GM19397 (cell line): ENCODE measurements around the gene OR8A1.
"Not testable (repeated sequence)": the region's sequence is repeated elsewhere in the genome, so short reads cannot be mapped to it uniquely, and the experiment has no call there.

Source experiments
- ATAC-seq: cut with Tn5 transposase; IDR thresholded peaks from one replicate; pipeline ENCODE4 v1.9.1; 2021; ENCODE audit warnings: mild to moderate bottlenecking, moderate library complexity; ENCODE audit not compliant: unreplicated experiment

OR8A1 gene

GRCh38 chr11:124592627-124593026 lies 22.8 kb downstream of the OR8A1 start:
- no peak for ATAC-seq

DNA sequence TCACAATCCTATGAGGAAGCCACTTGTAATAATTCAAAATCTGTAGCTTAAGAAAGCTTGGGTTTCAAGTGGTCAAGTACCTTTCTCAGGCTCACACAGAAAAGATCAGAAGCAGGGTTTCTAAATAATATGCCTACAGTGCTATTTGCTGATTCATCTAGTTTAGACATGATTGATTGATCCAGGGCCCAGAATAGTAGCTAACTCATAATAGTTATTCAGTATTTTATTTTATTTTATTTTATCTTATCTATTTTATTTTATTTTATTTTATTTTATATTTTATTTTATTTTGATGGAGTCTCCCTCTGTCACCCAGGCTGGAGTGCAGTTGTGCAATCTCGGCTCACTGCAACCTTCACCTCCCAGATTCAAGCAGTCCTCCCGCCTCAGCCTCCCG lies 25.5 kb downstream of the OR8A1 start:
- no peak for ATAC-seq

GRCh38 chr11:124597626-124598025 lies 27.8 kb downstream of the OR8A1 start:
- ATAC-seq: no peak

GRCh38 chr11:124600621-124601320 lies 31.0 kb downstream of the OR8A1 start:
- no peak for ATAC-seq

GRCh38 chr11:124602193-124602592 lies 32.4 kb downstream of the OR8A1 start:
- no peak for ATAC-seq

- ATAC-seq: not testable (repeated sequence)
These were observed 32.9 kb downstream of the OR8A1 start for GRCh38 chr11:124602723-124603122.

- no peak for ATAC-seq
These were observed 35.9 kb downstream of the OR8A1 start for GRCh38 chr11:124605719-124606118.

DNA sequence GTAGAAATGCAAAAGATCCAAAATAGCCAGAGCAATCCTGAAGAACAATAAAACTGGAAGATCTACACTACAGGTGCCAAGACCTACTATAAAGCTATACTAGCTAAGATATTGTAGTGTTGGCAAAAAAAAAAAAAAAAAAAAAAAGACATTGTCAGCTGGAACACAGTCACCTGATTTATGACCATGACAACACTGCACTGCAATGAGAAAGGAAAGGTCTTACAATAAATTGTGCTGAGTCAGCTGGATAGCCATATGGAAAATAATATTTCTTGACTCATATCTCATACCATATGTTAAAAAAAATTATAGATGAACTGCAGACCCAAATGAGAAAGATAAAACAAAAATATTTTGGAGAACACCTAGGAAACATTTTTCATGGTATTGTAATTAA lies 38.4 kb downstream of the OR8A1 start:
- no peak for ATAC-seq

DNA sequence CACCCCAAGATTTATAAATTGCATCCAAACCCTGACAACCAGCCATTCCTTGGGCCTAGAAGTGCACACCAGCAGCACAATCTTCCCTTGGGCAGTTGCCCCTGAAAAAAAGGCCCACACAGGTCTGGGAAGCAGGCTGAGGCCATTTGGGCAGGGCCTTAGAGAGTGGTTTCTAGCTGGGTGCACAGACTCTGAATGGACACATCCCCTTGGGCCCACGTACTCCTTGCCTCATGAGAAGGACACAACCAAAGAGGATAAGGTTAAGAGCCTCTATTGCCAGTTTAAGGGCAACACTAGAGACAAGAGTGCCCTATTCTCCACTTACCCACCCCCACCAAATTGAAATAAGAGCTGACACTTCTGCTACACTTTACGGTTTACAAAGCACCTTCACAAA lies 40.5 kb downstream of the OR8A1 start:
- ATAC-seq: no peak

- ATAC-seq: no peak
These were observed 41.3 kb downstream of the OR8A1 start, which contains the start of gene PANX3 for GRCh38 chr11:124611064-124611463. Gene PANX3 (plus strand): TSS chr11:124611428. CDS start chr11:124611557, 129 bp downstream.

GRCh38 chr11:124612045-124612444 lies 42.2 kb downstream of the OR8A1 start:
- ATAC-seq: no peak

DNA sequence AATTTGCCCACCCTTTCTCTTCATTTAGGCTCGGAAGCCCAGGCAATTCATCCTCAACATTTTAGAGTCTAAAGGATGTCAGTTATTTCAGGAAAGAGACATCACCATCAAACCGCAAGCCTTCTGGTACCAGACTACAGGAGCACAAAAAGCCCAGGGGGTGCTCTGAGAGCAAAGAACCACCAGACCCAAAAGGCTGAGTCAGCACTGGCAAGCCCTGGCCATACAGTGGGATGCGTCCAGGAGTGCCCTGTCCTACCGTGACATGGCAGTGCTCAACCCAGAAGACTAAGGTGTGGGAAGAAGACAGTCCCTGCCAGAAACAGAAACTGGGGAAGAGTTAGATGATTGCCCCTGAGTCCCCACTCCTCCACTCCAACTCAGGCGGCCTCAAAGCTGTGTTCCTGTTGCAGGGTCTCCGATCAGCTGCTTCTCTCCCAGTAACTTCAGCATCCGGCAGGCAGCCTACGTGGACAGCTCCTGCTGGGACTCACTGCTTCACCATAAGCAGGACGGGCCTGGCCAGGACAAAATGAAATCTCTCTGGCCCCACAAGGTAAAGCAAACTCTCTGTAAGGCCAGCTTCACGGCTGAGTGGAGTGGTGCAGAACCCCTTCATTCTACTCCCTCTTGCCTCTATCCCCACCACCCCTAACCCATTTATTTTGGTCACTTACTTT lies 42.9 kb downstream of the OR8A1 start:
- no peak for ATAC-seq

- ATAC-seq: no peak
These were observed 49.1 kb downstream of the OR8A1 start for GRCh38 chr11:124618863-124619262.
